ENCODE measurements around the gene CDH2.

CDH2 gene

DNA sequence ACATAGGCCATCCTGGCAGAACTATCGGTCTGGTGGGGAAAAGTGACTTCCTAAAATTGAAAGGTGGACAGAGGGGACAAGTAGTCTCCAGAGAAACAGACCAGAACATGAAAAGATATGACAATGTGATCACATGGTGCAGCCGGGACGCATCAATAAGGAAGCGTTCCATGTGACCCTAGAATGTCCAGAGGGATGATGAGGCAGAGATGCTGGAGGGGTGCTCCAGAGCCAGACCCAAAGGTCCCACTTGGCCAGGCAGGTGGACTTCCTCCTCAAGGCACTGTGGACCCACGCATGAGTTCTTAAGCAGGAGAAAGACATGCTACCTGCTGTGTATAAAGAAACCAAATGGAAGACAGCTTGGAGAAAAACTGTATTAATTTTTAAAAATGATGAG is 50.2 kb downstream of the CDH2 start:
- H3K4me3 Mint-ChIP-seq = no peak overlapping the region
- H3K27me3 Mint-ChIP-seq = no peaks in the 10 kb centered on the region
- no peak overlapping the region for H3K27ac Mint-ChIP-seq
- H3K4me1 Mint-ChIP-seq (ENCODE audit: low read depth) = no peaks in the 10 kb centered on the region
- H3K36me3 Mint-ChIP-seq (ENCODE audit: low read depth) = no peaks in the 10 kb centered on the region
- no peaks in the 10 kb centered on the region for H3K9me3 Mint-ChIP-seq

DNA sequence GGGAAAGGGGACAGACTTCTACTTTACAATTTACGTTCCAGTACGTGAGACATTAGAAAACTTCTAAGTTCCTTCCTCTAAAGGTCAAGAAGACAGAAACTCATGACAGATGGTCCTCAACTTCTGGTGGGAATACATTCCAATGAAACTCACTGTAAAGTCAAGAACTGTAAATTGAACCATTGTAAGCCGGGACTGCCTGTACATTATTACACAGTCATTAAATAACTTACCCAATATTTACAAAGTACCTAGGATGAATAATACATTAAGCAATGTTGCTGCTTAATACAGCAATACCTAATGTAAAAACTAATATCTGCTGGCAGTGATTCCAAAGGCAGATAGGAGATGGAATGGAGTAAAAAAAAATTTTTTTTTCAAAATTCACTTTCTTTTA is 51.9 kb downstream of the CDH2 start:
- H3K4me3 Mint-ChIP-seq = no peak overlapping the region
- H3K9me3 Mint-ChIP-seq = peaks cover 5% of the 10 kb centered on the region
- H3K4me1 Mint-ChIP-seq (ENCODE audit: low read depth) = no peaks in the 10 kb centered on the region
- no peaks in the 10 kb centered on the region for H3K36me3 Mint-ChIP-seq (ENCODE audit: low read depth)
- H3K27me3 Mint-ChIP-seq = no peaks in the 10 kb centered on the region
- H3K27ac Mint-ChIP-seq = no peak overlapping the region

- Mint-ChIP-seq H3K4me1 (ENCODE audit: low read depth) (no peaks in the 10 kb centered on the region), H3K9me3 (peaks cover 5% of the 10 kb centered on the region), H3K27ac (no peak overlapping the region), H3K36me3 (ENCODE audit: low read depth) (no peaks in the 10 kb centered on the region), H3K4me3 (no peak overlapping the region), H3K27me3 (no peaks in the 10 kb centered on the region)
Measured at GRCh38 chr18:28124131-28125029, 52.5 kb downstream of the CDH2 start.

- Mint-ChIP-seq H3K27me3 (no peaks in the 10 kb centered on the region), H3K36me3 (ENCODE audit: low read depth) (no peaks in the 10 kb centered on the region), H3K4me3 (no peak overlapping the region), H3K9me3 (peaks cover 5% of the 10 kb centered on the region), H3K4me1 (ENCODE audit: low read depth) (no peaks in the 10 kb centered on the region), H3K27ac (no peak overlapping the region)
Measured at GRCh38 chr18:28123401-28124030, 53.4 kb downstream of the CDH2 start.

GRCh38 chr18:28120828-28121515 is 56.0 kb downstream of the CDH2 start:
- H3K27ac Mint-ChIP-seq = no peak overlapping the region
- no peaks in the 10 kb centered on the region for H3K27me3 Mint-ChIP-seq
- H3K4me3 Mint-ChIP-seq = no peak overlapping the region
- no peaks in the 10 kb centered on the region for H3K4me1 Mint-ChIP-seq (ENCODE audit: low read depth)
- H3K9me3 Mint-ChIP-seq = peaks cover 5% of the 10 kb centered on the region
- no peaks in the 10 kb centered on the region for H3K36me3 Mint-ChIP-seq (ENCODE audit: low read depth)

GRCh38 chr18:28116461-28116860 is 60.5 kb downstream of the CDH2 start:
- no peaks in the 10 kb centered on the region for H3K27me3 Mint-ChIP-seq
- no peak overlapping the region for H3K27ac Mint-ChIP-seq
- H3K9me3 Mint-ChIP-seq = peaks cover 6% of the 10 kb centered on the region
- H3K4me1 Mint-ChIP-seq (ENCODE audit: low read depth) = no peaks in the 10 kb centered on the region
- no peaks in the 10 kb centered on the region for H3K36me3 Mint-ChIP-seq (ENCODE audit: low read depth)
- H3K4me3 Mint-ChIP-seq = no peak overlapping the region

GRCh38 chr18:28115149-28115550 is 61.8 kb downstream of the CDH2 start:
- H3K9me3 Mint-ChIP-seq = peaks cover 3% of the 10 kb centered on the region
- no peaks in the 10 kb centered on the region for H3K36me3 Mint-ChIP-seq (ENCODE audit: low read depth)
- no peaks in the 10 kb centered on the region for H3K27me3 Mint-ChIP-seq
- no peak overlapping the region for H3K4me3 Mint-ChIP-seq
- H3K27ac Mint-ChIP-seq = no peak overlapping the region
- H3K4me1 Mint-ChIP-seq (ENCODE audit: low read depth) = no peaks in the 10 kb centered on the region

GRCh38 chr18:28114472-28114871 is 62.5 kb downstream of the CDH2 start:
- Mint-ChIP-seq H3K4me1 (ENCODE audit: low read depth) (no peaks in the 10 kb centered on the region), H3K4me3 (no peak overlapping the region), H3K9me3 (peaks cover 3% of the 10 kb centered on the region), H3K27me3 (no peaks in the 10 kb centered on the region), H3K36me3 (ENCODE audit: low read depth) (no peaks in the 10 kb centered on the region), H3K27ac (no peak overlapping the region)

- H3K9me3 Mint-ChIP-seq = peaks cover 7% of the 10 kb centered on the region
- no peak overlapping the region for H3K27ac Mint-ChIP-seq
- H3K4me3 Mint-ChIP-seq = no peak overlapping the region
- H3K27me3 Mint-ChIP-seq = no peaks in the 10 kb centered on the region
- H3K4me1 Mint-ChIP-seq (ENCODE audit: low read depth) = no peaks in the 10 kb centered on the region
- no peaks in the 10 kb centered on the region for H3K36me3 Mint-ChIP-seq (ENCODE audit: low read depth)
Measured at GRCh38 chr18:28113271-28114029, 63.5 kb downstream of the CDH2 start.

- no peak overlapping the region for H3K4me3 Mint-ChIP-seq
- no peak overlapping the region for H3K27ac Mint-ChIP-seq
- no peaks in the 10 kb centered on the region for H3K36me3 Mint-ChIP-seq (ENCODE audit: low read depth)
- H3K9me3 Mint-ChIP-seq = peaks cover 7% of the 10 kb centered on the region
- no peaks in the 10 kb centered on the region for H3K27me3 Mint-ChIP-seq
- H3K4me1 Mint-ChIP-seq (ENCODE audit: low read depth) = no peaks in the 10 kb centered on the region
Measured at GRCh38 chr18:28112056-28112470, 64.9 kb downstream of the CDH2 start.

GRCh38 chr18:28110924-28111323 is 66.0 kb downstream of the CDH2 start:
- Mint-ChIP-seq H3K4me1 (ENCODE audit: low read depth) (no peaks in the 10 kb centered on the region), H3K36me3 (ENCODE audit: low read depth) (no peaks in the 10 kb centered on the region), H3K27me3 (no peaks in the 10 kb centered on the region)

GRCh38 chr18:28109781-28110560 is 67.0 kb downstream of the CDH2 start:
- H3K27me3 Mint-ChIP-seq = no peaks in the 10 kb centered on the region
- H3K9me3 Mint-ChIP-seq = peaks cover 7% of the 10 kb centered on the region
- no peak overlapping the region for H3K4me3 Mint-ChIP-seq
- no peaks in the 10 kb centered on the region for H3K36me3 Mint-ChIP-seq (ENCODE audit: low read depth)
- no peaks in the 10 kb centered on the region for H3K4me1 Mint-ChIP-seq (ENCODE audit: low read depth)
- no peak overlapping the region for H3K27ac Mint-ChIP-seq

More at GRCh38 chr18:28110924-28111323, 66.0 kb downstream of the CDH2 start:
- H3K4me3 Mint-ChIP-seq = no peak overlapping the region
- H3K9me3 Mint-ChIP-seq = peaks cover 7% of the 10 kb centered on the region
- H3K27ac Mint-ChIP-seq = no peak overlapping the region

GRCh38 chr18:28108814-28109213 is 68.1 kb downstream of the CDH2 start:
- Mint-ChIP-seq H3K4me1 (ENCODE audit: low read depth) (no peaks in the 10 kb centered on the region), H3K36me3 (ENCODE audit: low read depth) (no peaks in the 10 kb centered on the region), H3K27me3 (no peaks in the 10 kb centered on the region), H3K9me3 (peaks cover 7% of the 10 kb centered on the region), H3K27ac (no peak overlapping the region), H3K4me3 (no peak overlapping the region)

GRCh38 chr18:28108254-28108653 is 68.7 kb downstream of the CDH2 start:
- no peak overlapping the region for H3K4me3 Mint-ChIP-seq
- no peaks in the 10 kb centered on the region for H3K27me3 Mint-ChIP-seq
- H3K36me3 Mint-ChIP-seq (ENCODE audit: low read depth) = no peaks in the 10 kb centered on the region
- no peak overlapping the region for H3K27ac Mint-ChIP-seq
- peaks cover 7% of the 10 kb centered on the region for H3K9me3 Mint-ChIP-seq
- H3K4me1 Mint-ChIP-seq (ENCODE audit: low read depth) = no peaks in the 10 kb centered on the region
